Stimulated activated CD8-positive, alpha-beta memory T cell treated with anti-CD3 and anti-CD28 coated beads, Interleukin-12 subunit alpha, Interleukin-12 subunit beta, amount 100 ng/mL, for 4 hours (primary cell): ENCODE results near the gene P2RX3.

Experiments used
- DNase-seq: peaks from one replicate; pipeline ENCODE4 v3.0.0-alpha.2; 2020; ENCODE audit warnings: low read depth

The P2RX3 gene

DNA sequence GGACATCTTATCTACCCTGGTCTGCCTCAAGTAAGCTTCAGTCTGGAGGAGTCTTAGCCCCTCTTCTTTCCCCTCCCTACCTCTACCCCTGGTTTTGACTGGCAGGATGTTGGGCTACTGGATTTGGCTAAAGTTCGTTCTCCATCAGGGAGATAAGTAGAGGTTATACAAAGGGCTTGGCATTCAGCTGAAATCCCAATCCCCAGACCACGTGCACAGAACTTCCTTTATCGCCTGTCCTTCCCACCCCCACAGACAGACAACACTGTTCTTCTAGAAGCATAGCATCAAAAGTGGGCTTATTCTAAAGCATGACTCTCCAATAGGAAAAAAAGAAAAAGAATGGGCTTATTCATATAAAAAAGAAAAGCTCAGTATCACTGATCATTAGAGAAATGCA, 35.0 kb downstream of the P2RX3 start:
- DNase-seq: no peak

DNA sequence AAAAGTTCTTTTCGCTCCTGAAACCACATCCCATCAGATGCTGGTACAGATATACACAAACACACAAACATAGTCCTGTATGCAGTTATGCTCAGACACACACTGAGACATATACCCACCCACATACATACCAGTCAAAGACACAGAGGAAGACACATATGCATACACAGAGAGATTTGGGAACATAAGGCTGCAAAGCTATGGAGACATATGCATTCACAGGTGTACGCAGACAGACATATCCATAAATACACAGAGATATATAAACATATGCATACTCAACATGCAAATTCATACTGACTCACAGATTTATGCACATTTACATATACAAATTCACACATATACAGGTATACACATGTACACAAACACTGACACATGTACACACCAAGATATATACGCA, 36.8 kb downstream of the P2RX3 start:
- DNase-seq: no peak

GRCh38 chr11:57375490-57375889, 37.3 kb downstream of the P2RX3 start:
- DNase-seq: no peak

DNA sequence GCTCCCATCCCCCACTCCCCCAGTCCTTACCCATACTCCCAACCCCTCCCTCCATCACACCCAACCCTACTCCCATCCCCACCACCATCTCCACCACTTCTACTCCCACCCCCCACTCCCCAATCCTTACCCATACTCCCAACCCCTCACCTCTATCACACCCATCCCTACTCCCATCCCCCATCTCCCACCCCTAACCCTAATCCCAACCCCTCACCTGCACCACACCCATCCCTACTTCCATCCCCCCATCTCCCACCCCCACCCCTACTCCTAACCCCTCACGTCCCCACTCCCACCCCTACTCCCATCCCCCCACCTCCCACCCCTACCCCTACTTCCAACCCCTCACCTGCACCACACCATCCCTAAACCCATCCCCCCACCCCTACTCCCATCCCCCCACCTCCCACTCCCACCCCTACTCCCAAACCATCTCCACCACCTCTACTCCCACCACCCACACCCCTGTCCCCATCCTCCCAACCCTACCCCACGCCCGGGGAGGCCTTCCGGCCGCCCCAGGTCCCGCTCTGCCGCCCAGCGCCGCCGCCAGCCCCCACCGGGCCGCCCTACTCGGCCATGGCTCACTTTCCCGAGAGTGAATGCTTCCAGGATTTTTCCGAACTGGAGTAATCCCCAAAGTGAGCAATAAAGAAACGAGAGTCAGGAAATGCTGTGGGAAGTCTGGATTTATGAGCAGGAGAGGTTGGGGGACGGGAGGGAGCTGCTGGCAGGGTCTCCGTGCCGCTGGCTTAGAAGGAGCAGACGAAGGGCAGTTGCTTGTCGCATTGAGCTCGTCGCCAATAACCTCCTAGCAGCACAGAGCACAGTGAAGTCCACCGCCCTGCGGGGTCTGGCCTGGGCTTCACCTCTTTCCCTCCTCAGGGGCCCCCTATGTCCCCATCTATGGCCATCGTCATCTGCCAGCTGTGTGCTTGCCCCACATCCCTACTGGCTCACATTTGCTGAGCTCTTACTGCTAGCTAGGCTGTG, 38.2 kb downstream of the P2RX3 start:
- DNase-seq: no peak

- no peak for DNase-seq
These were observed 39.0 kb downstream of the P2RX3 start for GRCh38 chr11:57377107-57377506.

GRCh38 chr11:57378186-57378585, 40.0 kb downstream of the P2RX3 start:
- no peak for DNase-seq

- no peak for DNase-seq
These were observed 41.6 kb downstream of the P2RX3 start for GRCh38 chr11:57379732-57380131.

GRCh38 chr11:57380975-57381374, 42.8 kb downstream of the P2RX3 start, which contains the start of gene PRG3:
TSS of gene PRG3 (minus strand) at chr11:57381150. CDS start at chr11:57380708, 442 bp downstream.
- no peak for DNase-seq

DNA sequence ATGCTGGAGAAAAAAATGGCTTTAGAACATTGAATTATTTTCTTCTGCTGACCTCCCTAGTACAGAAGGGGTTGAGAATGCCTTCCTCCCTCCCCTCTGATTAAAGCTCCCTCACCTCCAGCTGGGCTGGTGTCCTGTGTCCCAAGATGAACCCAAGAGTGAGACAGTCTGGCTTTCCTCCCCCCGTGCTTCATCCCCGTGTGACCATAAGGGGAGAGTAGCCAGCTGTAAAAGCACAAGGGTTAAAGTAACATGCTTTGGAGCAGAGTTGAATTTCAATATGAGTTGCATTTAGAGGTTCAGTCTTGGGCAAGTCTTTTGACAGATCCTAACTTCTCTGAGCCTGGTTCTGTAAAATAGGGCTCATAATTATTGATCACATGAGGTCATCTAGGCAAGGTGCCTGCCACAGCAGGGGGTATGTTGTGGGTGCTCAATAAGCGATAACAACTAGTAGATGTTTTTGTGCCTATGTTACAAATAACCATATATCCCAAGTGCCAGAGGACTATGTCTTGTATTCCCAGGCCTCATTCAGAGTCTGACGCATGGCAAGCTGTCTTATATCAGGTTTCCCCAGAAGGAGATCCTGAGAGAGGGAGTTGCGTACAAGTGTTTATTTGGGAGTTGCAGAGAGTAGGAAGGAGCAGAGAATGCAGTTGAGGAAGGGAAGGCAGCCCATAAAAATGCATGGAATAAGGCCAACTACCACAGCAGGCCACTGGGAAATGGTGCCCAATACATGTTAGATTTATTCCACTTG, 48.2 kb downstream of the P2RX3 start:
- no peak for DNase-seq

- no peak for DNase-seq
These were observed 49.3 kb downstream of the P2RX3 start for GRCh38 chr11:57387289-57388030.

DNA sequence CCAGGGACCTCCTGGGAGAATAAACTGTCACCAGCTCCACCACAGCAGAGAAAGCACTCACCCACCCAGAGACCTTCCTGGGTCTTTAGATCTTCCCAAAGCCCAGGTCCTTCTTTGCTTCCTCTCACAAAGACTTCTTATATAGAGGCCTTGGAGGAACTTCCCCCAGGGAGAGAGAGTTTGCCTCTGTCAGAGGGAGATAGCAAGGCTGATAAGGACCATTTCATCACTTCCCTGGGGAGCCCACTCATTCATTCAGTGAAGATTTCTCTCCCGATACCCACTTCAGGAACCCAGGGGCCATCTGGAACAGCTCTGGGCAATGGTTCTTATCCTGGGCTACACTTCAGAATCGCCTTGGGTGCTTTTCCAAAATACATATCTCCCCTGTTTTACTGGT, 52.4 kb downstream of the P2RX3 start, which contains the start of gene PRG2:
TSS of gene PRG2 (minus strand) at position 116 of the 400 bp plus-strand sequence. CDS start 706 bp downstream, outside the sequence.
- DNase-seq: no peak

- DNase-seq: no peak
These were observed 53.0 kb downstream of the P2RX3 start for GRCh38 chr11:57391111-57391510.

DNA sequence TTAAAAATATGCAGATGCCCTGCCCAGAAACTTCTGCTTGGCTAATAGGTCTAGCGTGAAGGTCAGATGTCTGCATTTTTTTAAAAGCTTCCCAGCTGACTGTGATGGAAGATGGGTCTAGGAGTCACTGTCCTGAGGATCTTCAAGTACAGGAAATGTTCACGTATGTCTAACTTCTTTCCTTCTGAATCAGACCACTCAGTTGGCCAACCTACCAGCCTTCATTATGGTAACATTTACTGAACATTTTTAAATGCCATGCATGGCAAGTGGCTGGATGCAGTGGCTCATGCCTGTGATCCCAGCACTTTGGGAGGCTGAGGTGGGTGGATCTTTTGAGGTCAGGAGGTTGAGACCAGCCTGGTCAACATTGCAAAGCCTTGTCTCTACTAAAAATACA, 53.4 kb downstream of the P2RX3 start:
- no peak for DNase-seq

DNA sequence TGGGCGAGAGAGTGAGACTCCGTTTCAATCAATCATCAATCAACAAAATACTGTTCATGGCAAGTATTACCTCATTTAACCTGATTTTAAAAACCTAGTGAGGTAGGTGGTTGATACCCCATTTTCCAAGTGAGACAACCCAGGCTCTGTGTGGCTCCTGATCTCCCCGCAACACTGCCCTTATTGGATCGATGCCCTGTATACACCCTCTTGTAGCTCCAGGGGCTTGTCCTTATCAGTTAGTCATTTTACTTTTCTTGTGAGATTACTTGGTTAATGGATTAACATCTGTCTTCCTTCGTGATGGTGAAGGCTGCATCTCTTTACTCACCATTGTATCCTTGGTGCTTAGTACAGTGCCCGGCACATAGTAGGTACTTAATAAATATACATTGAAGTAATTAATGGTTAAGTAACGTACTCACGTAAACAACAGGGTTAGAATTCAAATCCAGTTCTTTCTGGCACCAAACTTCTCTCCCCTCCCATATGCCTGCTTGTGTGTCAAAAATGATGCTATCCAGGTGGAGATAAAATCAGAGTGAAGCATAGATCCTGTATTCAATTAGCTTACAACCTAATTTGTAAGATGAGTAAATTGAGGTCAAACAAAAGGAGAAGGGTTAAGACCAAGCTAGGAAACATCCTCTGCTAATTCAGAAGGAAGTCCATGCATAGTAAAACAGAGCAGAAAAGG, 54.1 kb downstream of the P2RX3 start:
- DNase-seq: no peak

- no peak for DNase-seq
These were observed 54.6 kb downstream of the P2RX3 start for GRCh38 chr11:57392763-57393105.

GRCh38 chr11:57394203-57394965, 56.2 kb downstream of the P2RX3 start:
- no peak for DNase-seq

GRCh38 chr11:57395905-57396623, 57.9 kb downstream of the P2RX3 start:
- no peak for DNase-seq

DNA sequence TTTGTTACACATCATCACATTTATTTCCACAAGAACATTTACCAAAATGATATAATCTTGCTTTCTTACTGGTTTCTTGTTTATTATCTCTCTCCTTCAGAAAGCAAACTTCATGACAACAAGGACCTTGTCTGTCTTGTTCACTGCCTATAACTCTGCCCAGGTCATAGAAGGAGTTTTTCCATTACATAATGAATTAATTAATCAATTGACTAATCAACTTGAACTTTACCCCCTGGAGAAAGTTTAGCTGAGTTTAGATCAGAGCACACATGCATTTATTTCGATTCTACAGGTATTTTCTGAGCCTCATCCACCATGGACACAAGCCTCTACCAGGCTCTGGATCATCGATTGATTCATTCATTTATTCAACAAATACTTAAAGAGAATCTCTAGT, 58.6 kb downstream of the P2RX3 start:
- DNase-seq: no peak

GRCh38 chr11:57397394-57397990, 59.3 kb downstream of the P2RX3 start:
- DNase-seq: no peak

DNA sequence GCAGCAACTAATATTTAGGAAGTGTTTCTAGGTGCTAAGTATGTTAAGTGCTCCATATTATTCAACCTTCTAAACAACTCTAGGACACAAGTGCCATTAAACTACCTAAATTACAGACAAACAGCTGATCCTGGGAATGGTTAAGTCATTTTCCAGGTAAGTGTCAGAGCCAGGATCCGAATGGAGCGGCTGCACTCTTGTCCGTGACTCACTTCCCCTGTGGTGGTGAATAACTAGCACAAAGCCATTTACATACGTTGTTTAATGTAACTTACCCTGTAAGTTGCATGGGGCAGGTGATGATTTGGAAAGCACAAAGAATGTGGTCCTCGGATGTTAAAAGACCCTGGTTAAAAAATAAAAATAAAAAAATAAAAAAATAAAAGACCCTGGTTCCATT, 61.1 kb downstream of the P2RX3 start:
- no peak for DNase-seq
